Adipose tissue (tissue), 3 donors: ENCODE measurements around the gene CCDC9B. TPM values are rescaled to one million over a fixed set of nuclear protein-coding genes. Genes with fewer than 3 reads are reported as not detected.

Experiments
- H3K27ac ChIP-seq: one replicate; pipeline ENCODE4 v1.5.1; 2013; ENCODE audit warnings: low read depth, low read length
- WGBS, 3 donors: extraction: QIAGEN DNeasy Blood & Tissue Kit; methylation state at CpG; one replicate each; pipeline ENCODE4 v1.1.7; 2013; 5-methylcytosine and 5-hydroxymethylcytosine counted together
- polyA plus RNA-seq, 3 donors: library from polyadenylated mRNA; stranded (reverse); fragments of 200-250 nt; gene quantifications; one replicate each; pipeline ENCODE4 v1.2.3, GENCODE V29; 2013
- donor health status: healthy with polysubstance abuse.
- donor health status: Bipolar disorder and iron deficiency.
- donor health status: healthy.

CCDC9B gene
- polyA plus RNA-seq, 3 donors: 2.8 to 14.6 (median 4.3) TPM

DNA sequence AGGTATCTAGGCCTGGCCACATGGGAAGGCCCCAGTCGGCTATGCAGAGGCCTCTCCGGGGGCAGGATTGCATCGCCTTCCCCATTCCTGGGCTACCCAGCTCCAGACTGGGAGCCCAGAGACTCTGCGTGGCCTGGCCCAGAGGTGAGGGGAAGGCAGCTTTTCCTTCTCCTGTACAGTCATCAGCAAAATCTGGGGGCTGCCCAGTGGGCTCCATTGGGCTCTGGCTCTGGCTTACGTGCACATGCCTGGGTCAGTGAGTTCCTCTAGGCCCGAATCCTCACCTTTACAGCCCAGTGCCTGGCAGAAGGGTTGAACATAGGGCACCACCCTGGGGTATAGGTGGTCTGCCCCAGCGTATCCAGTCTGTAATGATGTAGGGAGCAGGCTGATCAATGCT is 53.9 kb downstream of the CCDC9B start:
- 77 to 84% (median 82%) methylated on average over 7 of the region's 7 CpGs for WGBS, 3 donors
- H3K27ac ChIP-seq: no peak overlapping the region

DNA sequence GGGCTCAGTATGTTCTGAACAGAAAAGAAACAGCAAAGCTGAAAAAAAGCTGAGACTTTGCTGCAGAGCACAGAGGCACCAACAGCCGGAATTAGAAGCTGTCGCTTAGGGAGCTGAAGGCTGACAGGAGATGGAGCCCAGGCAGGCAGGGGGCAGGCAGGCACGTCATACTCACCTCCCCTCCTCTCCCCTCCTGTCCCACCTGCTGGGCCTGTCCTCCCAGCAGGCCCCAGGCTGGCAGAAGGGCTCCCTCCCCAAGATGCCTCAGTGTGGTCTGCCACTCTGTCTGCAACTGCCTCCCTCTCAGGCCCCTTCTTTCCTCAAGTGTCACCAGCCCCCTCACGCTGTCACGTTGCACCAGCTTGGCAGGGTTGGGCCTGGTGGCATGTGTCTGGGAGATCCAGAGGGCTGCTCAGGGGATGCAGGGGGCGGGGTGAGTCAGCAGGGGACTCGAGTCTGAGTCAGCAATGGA is 54.6 kb downstream of the CCDC9B start:
- H3K27ac ChIP-seq: no peak overlapping the region
- 84 to 90% (median 88%) methylated on average over 7 of the region's 7 CpGs for WGBS, 3 donors

DNA sequence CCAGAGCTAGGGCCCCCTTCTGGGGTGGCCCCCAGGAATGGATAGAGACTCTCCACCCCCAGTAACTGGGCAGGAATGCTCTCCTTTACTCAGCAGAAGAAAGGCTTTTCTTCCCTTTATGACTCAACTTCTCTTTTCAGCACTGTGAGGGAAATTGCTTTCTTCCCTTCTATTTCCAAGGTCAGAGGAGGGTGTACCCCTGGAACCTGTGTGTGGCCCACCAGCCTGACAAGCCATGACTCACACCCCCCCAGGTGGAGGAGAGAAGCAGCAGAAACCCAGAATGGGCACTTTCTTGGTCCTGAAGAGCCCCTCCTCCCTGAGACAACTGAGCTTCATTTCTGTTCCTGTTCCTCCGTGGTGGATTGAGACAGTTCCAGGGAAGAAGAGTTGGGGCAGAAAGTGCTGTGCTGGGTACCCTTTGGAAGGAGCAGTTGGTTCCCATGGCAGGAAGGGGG is 55.2 kb downstream of the CCDC9B start:
- no peak overlapping the region for H3K27ac ChIP-seq
- WGBS, 3 donors: 32 to 67% (median 50%) methylated on average over 1 of the region's 1 CpG

DNA sequence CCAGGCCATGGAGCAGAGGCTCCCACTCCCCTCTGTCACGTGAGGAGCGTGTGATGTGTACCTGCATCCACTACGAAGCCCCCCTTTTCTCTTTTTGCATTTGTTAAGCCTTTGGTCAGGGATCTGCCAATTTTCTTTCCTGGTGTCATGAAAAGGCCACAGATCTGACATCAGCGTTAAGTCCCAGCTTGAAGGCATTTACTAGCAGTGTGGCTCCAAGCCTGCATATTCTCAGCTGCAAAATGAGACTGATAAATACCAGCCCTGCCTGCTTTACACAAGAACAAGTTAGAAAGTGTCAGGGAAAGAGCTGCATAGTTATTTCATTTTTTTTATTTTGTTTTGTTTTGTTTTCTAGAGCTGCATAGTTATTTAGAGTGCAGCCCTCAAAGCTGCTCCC is 55.6 kb downstream of the CCDC9B start:
- H3K27ac ChIP-seq: no peak overlapping the region
- 74 to 87% (median 79%) methylated on average over 4 of the region's 4 CpGs for WGBS, 3 donors

DNA sequence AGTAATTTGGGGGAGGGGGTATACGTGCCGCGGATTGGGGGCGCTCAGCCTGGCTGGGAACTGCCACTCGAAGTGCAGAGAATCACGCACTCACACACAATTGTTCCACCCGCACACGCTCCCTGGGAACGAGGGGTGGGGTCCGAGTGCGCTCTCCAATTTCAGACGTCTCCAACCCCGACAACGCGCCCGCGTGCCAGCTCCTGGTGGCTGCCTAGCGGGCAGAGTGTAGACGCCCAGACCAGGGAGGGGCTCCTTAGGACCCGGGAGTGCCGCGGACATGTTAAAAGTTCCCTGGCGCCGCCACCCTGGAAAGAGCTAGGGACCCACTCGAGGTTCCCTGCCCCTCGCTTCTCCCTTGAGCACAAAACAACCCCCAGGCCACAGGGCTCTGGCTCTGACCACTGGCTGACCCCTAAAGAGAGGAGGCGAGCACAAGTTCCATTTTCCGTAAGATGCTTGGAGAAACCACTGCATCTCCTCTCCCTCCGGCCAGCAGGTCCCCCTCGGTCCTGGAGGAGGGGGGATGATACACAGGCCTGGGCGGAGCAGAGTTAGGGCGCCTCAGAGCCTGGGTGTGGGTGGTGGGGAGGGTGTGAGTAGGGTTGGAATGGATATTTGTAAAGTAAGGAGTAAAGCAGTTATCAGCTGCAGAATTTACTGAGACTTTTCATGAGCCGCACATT is 57.0 kb downstream of the CCDC9B start:
- WGBS, 3 donors: 28 to 32% (median 31%) methylated on average over 33 of the region's 33 CpGs
- H3K27ac ChIP-seq: no peak overlapping the region

DNA sequence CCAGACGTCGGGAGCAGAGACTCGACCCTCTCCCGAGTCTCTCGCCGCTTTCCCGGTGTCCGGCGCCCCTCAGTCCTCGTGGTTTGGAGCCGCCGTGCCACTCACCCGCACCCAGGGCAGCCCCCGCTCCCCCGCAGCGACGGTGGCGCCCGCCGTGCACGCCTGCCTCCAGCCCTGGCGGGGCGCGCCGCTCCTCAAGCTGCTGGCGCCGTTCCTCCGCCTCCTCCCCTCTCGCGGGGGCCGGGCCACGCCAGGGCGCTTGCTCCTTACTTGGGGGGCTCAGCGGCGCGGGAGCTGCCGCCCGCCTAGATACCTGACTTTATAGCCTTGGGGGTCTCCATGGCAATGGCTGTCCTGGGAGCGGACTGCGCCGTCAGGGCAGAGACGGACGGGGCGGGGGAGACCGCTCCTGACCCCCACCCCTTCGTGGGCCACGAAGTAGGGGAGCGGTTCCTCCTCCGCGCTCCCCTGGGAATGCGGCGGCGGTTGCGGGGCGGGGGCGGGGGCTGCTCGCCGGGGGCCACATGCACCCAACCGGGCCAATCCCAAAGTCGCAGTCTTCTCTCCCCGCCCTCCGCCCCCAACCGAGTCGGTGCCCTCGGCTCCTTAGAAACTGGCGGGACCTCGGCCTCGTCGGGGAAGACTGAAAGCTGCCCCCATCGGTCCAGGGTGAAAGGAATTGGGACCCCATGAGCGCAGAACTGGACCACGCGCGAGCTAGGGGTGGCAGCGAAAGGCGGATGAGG is 57.7 kb downstream of the CCDC9B start, which contains the start of gene ANKRD63:
Gene ANKRD63 (minus strand): TSS at position 196 of the 746 bp plus-strand sequence. CDS start 478 bp downstream, outside the sequence.
- no peak within 1 kb of the TSS for H3K27ac ChIP-seq
- 2 to 4% (median 2%) methylated on average over 55 to 76 of the region's 76 CpGs for WGBS, 3 donors

DNA sequence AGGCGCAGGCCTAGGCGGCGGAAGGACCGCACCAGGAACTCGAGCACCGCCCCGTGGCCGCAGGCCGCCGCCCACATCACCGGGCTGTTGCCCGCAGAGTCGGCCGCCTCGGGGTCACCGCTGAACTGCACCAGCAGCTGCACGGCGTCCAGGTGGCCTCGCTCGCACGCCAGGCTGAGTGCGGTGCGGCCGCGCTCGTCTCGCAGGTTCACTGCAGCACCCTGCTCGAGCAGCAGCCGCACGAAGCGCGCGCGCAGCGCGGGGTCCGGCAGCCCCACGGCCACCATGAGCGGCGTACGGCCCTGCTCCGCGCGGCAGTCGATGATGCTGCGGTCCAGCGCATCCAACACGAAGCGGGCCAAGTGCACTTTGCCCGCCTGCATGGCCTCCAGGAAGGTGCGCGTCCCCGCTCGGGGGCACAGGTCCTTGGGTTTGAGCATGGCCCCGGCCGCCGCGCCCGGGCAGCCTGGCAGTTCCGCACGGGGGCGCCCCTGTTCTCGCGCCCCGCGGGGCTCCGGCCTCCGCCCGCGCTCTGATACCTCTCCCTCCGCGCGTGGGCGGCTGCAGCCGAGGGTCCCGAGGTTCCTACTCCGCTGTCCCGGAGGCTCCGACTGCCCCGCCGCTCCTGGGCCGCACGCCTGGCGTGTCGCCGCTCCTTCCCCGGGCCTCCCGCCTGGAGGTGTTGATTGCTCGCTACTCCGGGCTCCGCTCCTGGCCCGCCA is 58.4 kb downstream of the CCDC9B start:
- 1% methylated on average over 69 to 92 of the region's 92 CpGs for WGBS, 3 donors
- no peak overlapping the region for H3K27ac ChIP-seq

DNA sequence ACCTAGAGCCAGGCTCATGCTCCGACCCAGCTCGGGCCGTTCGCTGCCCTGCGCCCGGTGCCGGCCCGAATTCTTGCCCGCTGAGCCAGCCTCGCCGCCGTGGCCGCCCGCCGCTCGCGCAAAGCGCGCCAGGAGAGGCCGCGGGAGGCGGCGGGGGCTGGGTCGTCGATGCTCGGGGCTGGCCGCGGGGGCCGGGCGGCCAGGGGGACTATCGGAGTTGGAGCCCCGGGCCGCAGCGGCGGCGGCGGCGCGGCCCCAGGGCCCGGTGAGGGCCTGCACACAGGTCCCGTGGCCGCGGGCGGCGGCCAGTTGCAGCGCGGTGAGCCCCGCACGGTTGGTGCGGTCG is 59.0 kb downstream of the CCDC9B start:
- whole genome bisulfite sequencing, 3 donors: 1 to 23% (median 15%) methylated on average over 28 to 48 of the region's 51 CpGs
- H3K27ac ChIP-seq: no peak overlapping the region

Other genes starting within 250 kb of the CCDC9B start
- 1 to 10 TPM; 1.9 to 7.3 (median 3.5) TPM for gene BMF, start 232.1 kb downstream of the CCDC9B start, polyA plus RNA-seq
- under 1 TPM in 2 of 3 donors, not detected in 1; 0.15 to 0.17 TPM for gene BUB1B, start 179.9 kb downstream of the CCDC9B start, polyA plus RNA-seq
- 1 to 10 TPM in 1 of 3 donors, under 1 TPM in 2; 0.11 to 5.2 (median 0.43) TPM for gene PAK6, start 101.9 kb downstream of the CCDC9B start, polyA plus RNA-seq
- not detected for gene ANKRD63, start 57.9 kb downstream of the CCDC9B start, polyA plus RNA-seq
- 10 to 100 TPM in 2 of 3 donors, 1 to 10 TPM in 1; 3.3 to 15.1 (median 12.7) TPM for gene PLCB2, start 33.0 kb downstream of the CCDC9B start, polyA plus RNA-seq
- 1 to 10 TPM; 3.7 to 9.1 (median 7.4) TPM for gene INAFM2, start 17.2 kb downstream of the CCDC9B start, polyA plus RNA-seq
- 10 to 100 TPM in 1 of 3 donors, 1 to 10 TPM in 2; 2.2 to 37.3 (median 8.8) TPM for gene PHGR1, start 10.1 kb upstream of the CCDC9B start, polyA plus RNA-seq
- gene DISP2, start 17.3 kb upstream of the CCDC9B start, polyA plus RNA-seq: under 1 TPM; 0.24 to 0.62 (median 0.56) TPM
- 1 to 10 TPM; 3.2 to 6.6 (median 6.6) TPM for gene KNSTRN, start 41.8 kb upstream of the CCDC9B start, polyA plus RNA-seq
- 10 to 100 TPM; 19.1 to 49.6 (median 43.8) TPM for gene IVD, start 64.9 kb upstream of the CCDC9B start, polyA plus RNA-seq
- gene BAHD1, start 100.0 kb upstream of the CCDC9B start, polyA plus RNA-seq: 1 to 10 TPM; 8.7 to 10.0 (median 9.8) TPM
- 1 to 10 TPM; 4.7 to 7.4 (median 7.0) TPM for gene CHST14, start 130.0 kb upstream of the CCDC9B start, polyA plus RNA-seq
- 10 to 100 TPM; 18.8 to 33.6 (median 29.5) TPM for gene CCDC32, start 224.1 kb upstream of the CCDC9B start, polyA plus RNA-seq
- gene RPUSD2, start 228.4 kb upstream of the CCDC9B start, polyA plus RNA-seq: 1 to 10 TPM; 4.0 to 9.4 (median 7.7) TPM